C4-2B (cell line): ENCODE data around the gene TNS3.

Experiments
- ZFX ChIP-seq: fragments of 450-650 bp; IDR thresholded peaks from 2 replicates; pipeline ENCODE4 v1.6.1; 2017
- TF ChIP-seq, protein P1 (sequence below): fragments of 450-650 bp; conservative IDR thresholded peaks from 2 replicates; pipeline ENCODE4 v1.5.1; 2017; ENCODE audit warnings: mild to moderate bottlenecking

DNA sequence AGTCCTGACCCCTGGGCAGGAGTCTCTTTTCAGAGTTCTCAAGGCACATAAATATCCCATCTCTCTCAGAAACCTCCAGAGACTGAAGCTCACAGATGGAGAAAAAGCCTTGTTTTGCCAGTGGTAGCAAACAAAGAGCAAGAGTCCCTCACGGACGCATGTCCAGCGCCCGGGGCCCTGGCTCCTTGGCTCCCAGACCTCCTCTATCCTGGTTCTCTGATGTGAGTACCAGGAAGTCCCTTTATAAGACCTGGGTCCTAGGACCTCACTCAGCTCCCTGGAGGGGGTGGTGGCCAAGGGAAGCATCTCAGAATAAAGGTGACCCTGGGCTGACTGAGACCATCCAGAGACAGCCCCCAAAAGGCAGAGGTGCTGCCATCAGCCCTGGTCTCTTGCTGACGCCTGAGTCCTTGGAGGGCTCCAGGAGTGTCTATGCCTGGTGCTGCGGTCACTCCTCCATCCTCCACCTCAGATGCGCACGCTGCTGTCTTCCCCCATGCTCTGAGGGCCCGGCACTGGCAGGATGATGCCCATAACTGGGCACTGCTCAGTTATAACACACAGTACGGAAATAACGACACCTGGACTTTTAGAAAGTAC is 221.5 kb downstream of the TNS3 start:
- TF ChIP-seq, protein P1, sequence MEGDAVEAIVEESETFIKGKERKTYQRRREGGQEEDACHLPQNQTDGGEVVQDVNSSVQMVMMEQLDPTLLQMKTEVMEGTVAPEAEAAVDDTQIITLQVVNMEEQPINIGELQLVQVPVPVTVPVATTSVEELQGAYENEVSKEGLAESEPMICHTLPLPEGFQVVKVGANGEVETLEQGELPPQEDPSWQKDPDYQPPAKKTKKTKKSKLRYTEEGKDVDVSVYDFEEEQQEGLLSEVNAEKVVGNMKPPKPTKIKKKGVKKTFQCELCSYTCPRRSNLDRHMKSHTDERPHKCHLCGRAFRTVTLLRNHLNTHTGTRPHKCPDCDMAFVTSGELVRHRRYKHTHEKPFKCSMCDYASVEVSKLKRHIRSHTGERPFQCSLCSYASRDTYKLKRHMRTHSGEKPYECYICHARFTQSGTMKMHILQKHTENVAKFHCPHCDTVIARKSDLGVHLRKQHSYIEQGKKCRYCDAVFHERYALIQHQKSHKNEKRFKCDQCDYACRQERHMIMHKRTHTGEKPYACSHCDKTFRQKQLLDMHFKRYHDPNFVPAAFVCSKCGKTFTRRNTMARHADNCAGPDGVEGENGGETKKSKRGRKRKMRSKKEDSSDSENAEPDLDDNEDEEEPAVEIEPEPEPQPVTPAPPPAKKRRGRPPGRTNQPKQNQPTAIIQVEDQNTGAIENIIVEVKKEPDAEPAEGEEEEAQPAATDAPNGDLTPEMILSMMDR, result no peak
- no peak for TF ChIP-seq ZFX
